HT1080 (cell line): ENCODE data around the gene PPP2R2B. TPM values are rescaled to one million over a fixed set of nuclear protein-coding genes. Genes with fewer than 3 reads are reported as not detected.
"Not testable (repeated sequence)": the region's sequence is repeated elsewhere in the genome, so short reads cannot be mapped to it uniquely, and the experiment has no call there.

Experiments used
- DNase-seq: peaks from one replicate; pipeline ENCODE4 v3.0.0-alpha.2; 2015; ENCODE audit warnings: low read depth
- total RNA-seq: library from RNA; depleted of rRNA; stranded (reverse); fragments of >200 nt; shearing (Covaris generic); gene quantifications from 2 replicates; pipeline ENCODE4 v1.2.3, GENCODE V29; 2014

Gene PPP2R2B
- total RNA-seq, 1 experiment from 2014 or later, result not detected

DNA sequence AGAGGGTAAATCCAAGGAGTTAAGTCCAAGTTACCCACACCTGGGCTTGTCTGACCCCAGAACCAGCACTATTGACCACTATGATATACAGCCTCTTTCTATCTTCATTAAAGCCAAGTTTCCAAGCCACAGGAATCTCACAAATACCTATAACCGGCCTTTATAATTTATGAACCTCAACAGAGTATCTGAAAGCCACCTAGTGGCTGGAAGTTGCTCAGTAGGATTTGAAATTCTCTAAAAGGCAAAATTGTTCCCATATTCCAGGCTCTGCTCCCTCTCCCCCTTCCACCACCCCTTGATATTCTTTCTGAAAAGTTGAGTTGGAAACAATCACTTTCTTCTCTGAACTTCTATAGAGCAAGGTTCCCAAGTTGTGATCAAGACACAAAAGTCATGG, 256.2 kb downstream of the PPP2R2B start:
- no peak for DNase-seq

DNA sequence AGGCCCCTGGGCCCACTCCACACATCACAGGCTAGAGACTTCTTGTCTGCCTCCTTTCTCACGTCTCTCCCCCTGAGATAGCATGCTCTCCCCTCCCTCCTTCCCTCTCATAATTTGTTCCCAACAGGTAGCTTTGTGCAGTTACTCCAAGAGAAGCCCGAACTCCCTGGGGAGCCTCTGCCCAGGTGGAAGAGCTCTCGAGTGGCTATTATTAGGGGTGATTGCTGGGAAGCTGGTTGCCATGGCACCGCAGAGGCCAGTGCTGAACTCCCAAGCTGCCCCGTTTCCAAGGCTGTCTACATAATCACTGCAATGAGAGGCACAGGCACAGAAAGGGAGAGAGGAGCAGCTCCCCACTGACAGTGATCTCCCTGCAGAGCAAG, 257.9 kb downstream of the PPP2R2B start:
- DNase-seq, result no peak

DNA sequence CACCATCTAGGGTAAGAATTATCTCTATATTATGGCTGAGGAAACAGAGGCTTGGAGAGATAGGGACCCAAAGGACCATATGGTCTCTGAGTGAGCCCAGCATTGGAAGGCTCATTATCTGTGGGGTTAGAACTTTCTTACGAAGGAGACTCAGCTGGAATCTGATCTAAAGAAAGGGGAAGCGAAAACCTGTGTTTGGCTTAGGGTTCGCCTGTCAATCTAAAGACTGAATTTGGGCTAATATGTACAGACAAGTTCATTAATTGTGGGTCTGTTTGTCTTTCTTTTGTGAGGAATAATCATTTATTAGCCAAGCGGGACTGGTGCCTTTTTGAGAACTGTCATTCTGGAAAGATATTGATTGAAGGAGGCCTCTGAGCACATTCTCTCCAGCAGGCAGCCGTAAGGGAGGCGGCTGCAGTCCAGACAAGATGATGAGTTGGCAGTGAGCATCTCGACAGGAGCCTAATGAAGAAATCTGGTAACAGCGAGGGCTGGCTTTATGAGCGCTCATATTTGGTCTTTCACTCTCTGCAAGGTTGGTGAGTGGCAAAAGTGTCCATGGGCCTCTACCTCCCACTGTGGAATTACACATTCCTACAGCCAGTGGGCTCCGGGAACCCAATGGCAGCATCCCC, 258.4 kb downstream of the PPP2R2B start:
- no peak for DNase-seq

DNA sequence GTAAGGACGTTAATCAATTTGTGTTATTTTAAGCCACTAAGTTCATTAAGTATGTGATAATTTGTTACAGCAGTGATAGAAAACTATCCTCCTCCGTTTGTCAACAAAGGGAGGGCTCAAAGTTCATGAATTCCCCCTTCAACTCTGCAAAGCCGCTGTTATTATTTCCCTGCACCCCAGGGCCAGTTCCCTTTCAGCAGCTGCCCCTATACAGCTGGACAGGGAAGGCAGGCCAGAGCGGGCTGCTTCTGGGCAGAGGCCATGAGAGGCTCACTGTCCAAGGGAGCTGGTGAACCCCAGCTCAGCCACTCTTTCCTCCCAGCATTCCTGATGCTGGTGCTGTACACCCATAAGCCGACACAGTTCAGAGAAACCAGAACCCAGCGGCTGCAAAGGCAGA, 260.1 kb downstream of the PPP2R2B start:
- DNase-seq, result no peak

- DNase-seq, result not testable (repeated sequence)
Measured at GRCh38 chr5:146609731-146610130, 268.8 kb downstream of the PPP2R2B start.

GRCh38 chr5:146607659-146608332, 270.8 kb downstream of the PPP2R2B start:
- DNase-seq, result no peak

GRCh38 chr5:146606893-146607292, 271.7 kb downstream of the PPP2R2B start:
- no peak for DNase-seq

GRCh38 chr5:146600376-146600775, 278.2 kb downstream of the PPP2R2B start:
- DNase-seq, result no peak

DNA sequence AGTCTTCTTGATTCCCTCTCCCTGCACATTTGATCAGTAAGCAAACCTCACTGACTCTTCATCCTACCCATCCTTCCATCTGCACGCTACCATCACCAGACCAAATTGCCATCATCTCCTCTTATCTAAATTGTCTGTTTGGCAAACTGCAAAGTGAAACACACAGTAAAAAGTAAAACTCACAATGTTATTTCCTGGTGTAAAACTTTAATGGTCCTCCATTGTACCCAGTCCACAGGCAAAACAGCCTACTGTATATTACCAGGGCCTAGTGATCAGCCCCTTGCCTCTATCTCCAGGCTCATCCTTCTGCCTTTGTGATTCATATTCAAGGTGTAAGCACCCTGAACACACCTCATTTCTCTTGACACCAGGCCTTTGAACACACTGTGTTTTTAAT, 279.3 kb downstream of the PPP2R2B start:
- DNase-seq, result no peak

GRCh38 chr5:146595088-146595487, 283.5 kb downstream of the PPP2R2B start:
- no peak for DNase-seq

DNA sequence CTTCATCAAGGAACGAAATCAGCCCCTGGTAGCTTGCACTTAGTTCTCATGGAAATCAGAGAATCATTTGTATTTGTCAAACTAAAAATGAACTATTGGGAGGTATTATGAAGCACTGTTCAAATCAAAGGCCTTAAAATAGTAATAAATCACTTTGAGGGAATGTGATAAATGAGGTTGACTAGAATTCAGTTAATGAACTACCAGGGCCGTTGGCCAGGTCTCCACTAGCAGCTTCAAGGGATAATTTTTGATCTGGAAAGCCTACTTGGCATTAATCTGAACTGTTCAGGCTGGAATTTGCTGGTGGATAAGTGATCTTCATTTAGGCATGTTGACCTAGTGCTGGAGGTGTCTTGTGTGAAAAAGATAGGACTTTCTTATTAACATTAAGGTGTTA, 286.2 kb downstream of the PPP2R2B start:
- no peak for DNase-seq

- no peak for DNase-seq
Measured at GRCh38 chr5:146589028-146589345, 289.6 kb downstream of the PPP2R2B start.

DNA sequence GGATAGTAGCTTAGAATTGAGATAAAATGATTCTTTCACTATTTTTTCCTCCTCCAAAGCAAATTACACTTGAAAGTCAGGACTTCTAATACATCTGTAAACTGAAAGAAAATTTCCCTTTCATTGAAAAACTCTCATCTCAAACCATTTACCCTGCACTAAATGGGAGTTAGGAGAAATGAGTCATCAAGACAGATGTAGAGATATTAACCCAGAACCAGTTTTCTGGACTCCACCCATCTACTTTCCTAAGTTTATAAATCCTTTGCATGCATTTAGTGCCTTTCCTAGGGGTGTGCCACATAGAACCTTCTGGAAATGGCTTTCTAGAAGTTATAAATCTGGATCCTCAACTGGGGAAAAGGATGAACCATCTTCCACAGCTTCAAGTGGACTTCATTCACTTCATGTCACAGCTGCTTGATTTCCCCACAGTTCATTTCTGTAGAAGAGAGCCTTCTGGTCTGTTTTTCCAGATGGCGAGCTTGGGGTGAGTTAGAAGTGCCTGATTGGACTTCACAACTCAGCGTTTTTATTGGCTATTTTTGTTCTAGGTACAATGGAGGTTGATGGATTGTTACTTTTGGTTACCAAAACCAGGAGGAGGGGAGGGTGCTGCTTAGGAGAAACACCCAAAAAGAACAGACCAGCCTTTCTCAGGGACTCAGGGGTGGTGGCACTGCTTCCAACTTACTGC, 290.1 kb downstream of the PPP2R2B start:
- DNase-seq, result no peak

DNA sequence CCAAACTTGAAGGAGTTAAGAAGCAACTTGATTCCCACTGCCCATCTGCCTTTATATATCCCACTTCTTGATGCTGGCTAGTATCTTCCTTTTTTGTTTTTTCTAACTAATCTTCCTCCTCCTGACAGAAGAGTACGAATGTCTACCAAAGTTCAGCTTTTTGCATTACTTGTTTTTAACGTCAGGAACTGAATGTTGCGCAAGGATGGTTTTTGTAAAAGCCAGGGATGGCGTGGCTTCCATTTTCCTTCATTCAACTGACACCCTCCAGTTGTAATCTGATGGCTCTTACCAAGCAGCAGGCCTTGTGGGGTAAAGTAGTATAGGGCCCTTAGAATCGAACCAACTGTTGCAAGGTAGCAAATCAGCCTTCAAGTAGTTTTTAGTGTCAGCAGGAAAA, 291.8 kb downstream of the PPP2R2B start:
- no peak for DNase-seq

- no peak for DNase-seq
Measured at GRCh38 chr5:146584750-146585149, 293.8 kb downstream of the PPP2R2B start.

DNA sequence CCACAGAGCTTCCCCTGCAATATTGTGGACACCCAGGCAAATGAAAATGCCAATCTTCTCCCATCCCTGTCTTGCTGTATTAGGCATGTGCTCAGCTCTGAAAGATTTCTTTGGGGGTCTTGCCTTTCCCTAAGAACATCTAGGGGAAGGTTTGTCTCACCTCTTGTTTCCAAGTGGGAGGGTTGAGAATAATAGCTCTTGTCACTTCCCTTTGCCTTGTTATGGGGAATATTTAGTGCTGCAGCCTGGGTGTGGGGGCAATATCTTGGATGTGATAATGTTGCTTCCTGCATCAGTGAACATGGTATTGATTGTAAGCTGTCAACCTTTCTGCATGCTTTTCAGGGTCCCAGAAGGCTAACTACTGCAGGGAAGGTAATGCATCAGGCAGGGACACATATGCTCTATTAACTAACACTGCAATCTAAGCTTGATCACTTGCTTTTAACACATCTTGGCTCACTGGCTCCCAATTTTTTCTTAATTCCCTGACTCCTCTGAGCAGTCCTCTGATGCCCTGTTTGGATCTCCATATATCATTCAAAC, 296.4 kb downstream of the PPP2R2B start:
- no peak for DNase-seq

DNA sequence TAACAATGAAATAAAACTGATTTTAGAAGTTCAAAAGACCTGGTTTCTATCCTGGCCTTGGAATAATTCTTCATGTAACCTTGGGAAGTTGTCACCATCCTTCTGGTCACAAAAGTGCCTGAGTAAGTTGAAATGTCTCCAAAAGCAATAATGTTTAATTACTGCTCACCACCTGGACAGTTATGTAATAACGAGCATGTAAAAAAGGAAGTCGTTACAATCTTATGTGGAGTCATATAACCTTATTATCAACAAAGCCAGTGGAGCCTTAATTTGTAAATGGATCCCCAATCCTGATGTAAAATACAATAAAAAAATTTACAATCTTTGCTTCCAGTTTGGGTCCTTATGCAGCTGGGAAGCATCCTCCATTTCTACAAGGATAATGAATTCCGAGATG, 298.3 kb downstream of the PPP2R2B start:
- DNase-seq, result no peak

DNA sequence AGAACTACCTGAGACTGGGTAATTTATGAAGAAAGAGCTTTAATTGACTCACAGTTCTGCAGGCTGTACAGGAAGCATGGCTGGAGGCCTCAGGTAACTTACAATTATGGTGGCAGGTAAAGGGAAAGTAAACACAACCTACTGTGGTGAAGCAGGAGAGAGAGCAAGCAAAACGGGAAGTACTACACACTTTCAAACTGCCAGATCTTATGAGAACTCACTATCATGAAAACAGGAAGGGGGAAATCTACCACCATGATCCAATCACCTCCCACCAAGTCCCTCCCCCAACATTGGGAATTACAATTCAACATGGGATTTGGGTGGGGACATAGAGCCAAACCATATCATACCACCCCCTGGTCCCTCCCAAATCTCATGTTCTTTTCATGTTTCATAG, 303.8 kb downstream of the PPP2R2B start:
- DNase-seq, result no peak

GRCh38 chr5:146568161-146568560, 310.4 kb downstream of the PPP2R2B start:
- no peak for DNase-seq

DNA sequence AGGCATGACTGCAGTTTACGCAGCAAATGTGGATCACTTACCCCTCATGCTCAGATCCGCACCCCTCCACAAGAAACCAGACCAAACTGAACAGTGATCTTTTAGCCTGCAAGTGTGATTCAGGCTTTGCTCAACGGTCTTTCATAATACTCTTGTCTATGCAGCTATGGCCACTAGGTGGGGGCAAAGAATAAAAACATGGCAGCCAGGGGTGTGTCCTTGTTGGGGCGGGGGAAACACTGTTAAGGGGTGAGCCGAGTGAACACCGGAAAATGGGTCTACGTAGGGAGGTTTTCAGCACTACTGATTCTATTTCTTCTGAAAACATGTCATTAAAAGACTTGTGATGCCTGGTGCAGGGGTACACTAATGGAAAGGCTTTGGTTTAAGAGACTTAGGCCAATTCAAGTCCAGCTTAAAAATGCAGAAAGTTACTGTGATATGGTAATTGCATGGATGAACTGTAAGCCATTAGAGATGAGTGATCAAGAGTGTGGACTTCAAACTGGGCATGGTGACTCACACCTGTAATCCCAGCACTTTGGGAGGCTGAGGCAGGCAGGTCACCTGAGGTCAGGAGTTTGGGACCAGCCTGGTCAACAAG, 312.7 kb downstream of the PPP2R2B start:
- peak; percentile 77 for DNase-seq

DNA sequence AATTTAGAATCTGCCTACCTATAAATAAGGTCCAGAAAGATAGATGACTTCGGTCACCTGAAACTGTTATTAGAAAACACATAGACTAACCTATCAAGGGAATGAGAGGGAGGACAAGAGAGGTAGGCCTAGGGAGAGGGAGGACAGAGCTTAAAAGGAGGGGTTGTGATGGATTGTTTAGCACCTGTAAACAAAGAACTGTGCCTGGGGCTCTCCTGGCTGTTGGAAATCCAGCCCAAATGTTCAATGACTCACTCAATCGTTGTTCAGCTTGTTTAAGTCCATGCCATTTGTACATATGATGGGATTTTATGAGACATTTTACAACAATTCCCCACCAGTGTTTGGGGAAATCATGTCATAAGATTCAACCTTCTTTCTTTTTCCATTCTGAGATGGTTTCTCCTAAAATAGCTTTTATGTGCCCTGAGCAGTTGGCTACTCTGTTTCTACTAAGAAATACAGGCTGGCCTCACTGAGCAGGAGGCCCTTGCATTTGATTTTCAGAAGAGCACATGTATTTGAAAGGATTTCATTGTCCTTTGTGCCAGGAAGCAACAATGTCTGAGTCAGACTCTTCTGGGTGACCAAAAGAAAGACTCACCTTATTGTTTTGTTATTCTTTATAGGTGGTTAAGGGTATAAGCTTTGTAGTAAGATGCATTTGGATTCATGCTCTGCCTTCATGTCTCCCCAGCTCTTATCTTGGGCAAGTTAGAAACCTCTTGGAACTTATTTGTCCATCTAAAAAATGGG, 314.4 kb downstream of the PPP2R2B start:
- peak; percentile 73 for DNase-seq
